HG03342 (cell line): Measurements from ENCODE around the gene CDC25B.

ENCODE experiments used
- ATAC-seq: cut with Tn5 transposase; IDR thresholded peaks from one replicate; pipeline ENCODE4 v1.9.1; 2021; ENCODE audit warnings: mild to moderate bottlenecking, moderate library complexity; ENCODE audit not compliant: unreplicated experiment

Gene CDC25B

GRCh38 chr20:3763671-3764601 lies 32.2 kb upstream of the CDC25B start:
- no peak for ATAC-seq

GRCh38 chr20:3764659-3765058 lies 31.5 kb upstream of the CDC25B start:
- no peak for ATAC-seq

GRCh38 chr20:3765171-3765882 lies 30.8 kb upstream of the CDC25B start:
- no peak for ATAC-seq

- no peak for ATAC-seq
These were observed 29.5 kb upstream of the CDC25B start for GRCh38 chr20:3766422-3767109.

- no peak for ATAC-seq
These were observed 29.0 kb upstream of the CDC25B start for GRCh38 chr20:3767110-3767426.

GRCh38 chr20:3767427-3768341 lies 28.4 kb upstream of the CDC25B start, which contains the start of gene ADISSP:
ADISSP (minus strand) TSS chr20:3767753; CDS start chr20:3760100, 7,653 bp downstream.
- ATAC-seq = peak; percentile 93

- ATAC-seq = peak; percentile 41
These were observed 27.6 kb upstream of the CDC25B start for GRCh38 chr20:3768342-3769130.

GRCh38 chr20:3771552-3772058 lies 24.5 kb upstream of the CDC25B start:
- ATAC-seq = no peak

GRCh38 chr20:3775457-3776108 lies 20.5 kb upstream of the CDC25B start:
- no peak for ATAC-seq

GRCh38 chr20:3777381-3777715 lies 18.8 kb upstream of the CDC25B start:
- ATAC-seq = no peak

- ATAC-seq = no peak
These were observed 18.1 kb upstream of the CDC25B start for GRCh38 chr20:3777716-3778629.

GRCh38 chr20:3778976-3779375 lies 17.1 kb upstream of the CDC25B start:
- ATAC-seq = no peak

- ATAC-seq = no peak
These were observed 14.8 kb upstream of the CDC25B start, which contains the start of gene SPEF1 for GRCh38 chr20:3781153-3781910. SPEF1 (minus strand) TSS chr20:3781448; CDS start chr20:3781287, 161 bp downstream.

GRCh38 chr20:3782597-3782996 lies 13.5 kb upstream of the CDC25B start:
- no peak for ATAC-seq

GRCh38 chr20:3783068-3783489 lies 13.0 kb upstream of the CDC25B start:
- ATAC-seq = no peak

GRCh38 chr20:3783511-3784195 lies 12.5 kb upstream of the CDC25B start:
- ATAC-seq = no peak
